ENCODE results near the gene LMO1.

LMO1 gene

GRCh38 chr11:8293171-8293570 lies 29.5 kb upstream of the LMO1 start:
- in situ Hi-C loops (cut with MboI; ENCODE audit: low sequenced_read_pairs) = no loop called here
- Histone ChIP-seq H3K9me3 (no peaks in the 10 kb centered on the region), H3K36me3 (replicated peaks) (no peaks in the 10 kb centered on the region), H3K4me1 (peaks cover 13% of the 10 kb centered on the region), H3K27me3 (ENCODE audit: low read depth) (no peaks in the 10 kb centered on the region), H3K4me3 (no peak overlapping the region)
- DNase-seq (ENCODE audit: low spot score in 2 of 2) = no peak

DNA sequence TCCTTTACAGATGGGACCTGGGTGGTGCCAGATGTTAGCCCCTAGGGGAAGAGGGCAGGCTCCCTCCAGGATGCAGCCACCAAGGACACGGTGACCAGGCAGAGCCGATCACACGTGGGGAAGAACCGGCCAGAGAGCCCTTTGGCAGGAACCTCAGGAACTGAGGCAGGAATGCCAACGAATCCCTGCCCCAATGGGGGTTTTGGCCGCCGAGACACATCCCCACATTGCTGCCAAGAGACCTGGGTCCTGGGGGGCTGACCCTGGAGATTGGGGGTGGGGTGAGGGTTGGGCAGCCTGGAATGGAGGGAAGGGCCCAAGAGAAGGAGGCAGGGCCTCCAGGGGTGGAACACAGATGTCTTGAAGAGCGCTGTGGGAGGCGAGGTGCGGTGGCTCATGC lies 28.7 kb upstream of the LMO1 start:
- Histone ChIP-seq H3K4me1 (peaks cover 13% of the 10 kb centered on the region), H3K27me3 (ENCODE audit: low read depth) (no peaks in the 10 kb centered on the region), H3K36me3 (replicated peaks) (no peaks in the 10 kb centered on the region), H3K9me3 (no peaks in the 10 kb centered on the region), H3K4me3 (no peak overlapping the region)
- DNase-seq (ENCODE audit: low spot score in 2 of 2) = no peak
- in situ Hi-C loops (cut with MboI; ENCODE audit: low sequenced_read_pairs) = no loop called here

- in situ Hi-C loops (cut with MboI; ENCODE audit: low sequenced_read_pairs) = no loop called here
- Histone ChIP-seq H3K4me1 (peaks cover 13% of the 10 kb centered on the region), H3K4me3 (no peak overlapping the region), H3K27me3 (ENCODE audit: low read depth) (no peaks in the 10 kb centered on the region), H3K9me3 (no peaks in the 10 kb centered on the region), H3K36me3 (replicated peaks) (no peaks in the 10 kb centered on the region)
- DNase-seq (ENCODE audit: low spot score in 2 of 2) = no peak
These were observed 28.0 kb upstream of the LMO1 start for GRCh38 chr11:8291421-8292350.

- Histone ChIP-seq H3K36me3 (replicated peaks) (no peaks in the 10 kb centered on the region), H3K4me1 (peaks cover 13% of the 10 kb centered on the region), H3K27me3 (ENCODE audit: low read depth) (no peaks in the 10 kb centered on the region), H3K4me3 (no peak overlapping the region), H3K9me3 (no peaks in the 10 kb centered on the region)
- in situ Hi-C loops (cut with MboI; ENCODE audit: low sequenced_read_pairs) = no loop called here
- DNase-seq (ENCODE audit: low spot score in 2 of 2) = no peak
These were observed 26.6 kb upstream of the LMO1 start for GRCh38 chr11:8290081-8290810.

GRCh38 chr11:8289492-8289918 lies 25.8 kb upstream of the LMO1 start:
- peak in 1 of 2 experiments; percentile 35 for DNase-seq (ENCODE audit: low spot score in 2 of 2)
- in situ Hi-C loops (cut with MboI; ENCODE audit: low sequenced_read_pairs) = no loop called here
- H3K36me3 ChIP-seq (replicated peaks) = no peaks in the 10 kb centered on the region

DNA sequence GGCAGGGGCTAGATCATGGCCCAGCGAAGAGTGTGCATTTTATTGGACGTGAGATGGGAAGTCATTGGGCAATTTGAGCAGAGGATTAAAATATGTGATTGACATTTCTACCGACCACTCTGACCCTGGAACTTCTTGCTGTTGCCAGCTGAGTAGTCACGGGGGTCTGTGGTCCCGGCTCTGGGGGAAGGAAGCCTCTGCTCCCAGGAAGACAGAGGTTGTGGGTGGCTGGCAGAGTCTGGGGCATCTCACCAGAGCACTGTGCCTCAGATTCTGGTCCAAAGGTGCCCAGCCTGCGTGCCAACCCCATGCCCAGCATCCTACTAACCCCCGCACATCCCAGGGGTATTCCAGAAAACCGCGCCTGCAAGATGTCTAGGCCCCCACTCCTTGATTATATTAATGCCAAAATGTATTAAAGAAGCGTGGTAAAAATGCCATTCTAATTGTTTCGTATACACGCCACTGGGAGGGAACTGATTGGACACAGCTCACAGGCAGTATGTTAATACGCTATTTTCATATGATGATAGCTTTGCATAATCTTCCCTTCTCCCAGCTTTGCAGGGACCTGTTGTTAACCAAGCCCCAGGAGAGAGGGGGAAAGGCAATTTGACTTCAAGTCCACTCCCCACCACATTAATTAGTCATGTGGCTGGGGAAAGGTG lies 25.3 kb upstream of the LMO1 start:
- in situ Hi-C loops (cut with MboI; ENCODE audit: low sequenced_read_pairs) = no loop called here
- Histone ChIP-seq H3K9me3 (no peaks in the 10 kb centered on the region), H3K27me3 (ENCODE audit: low read depth) (no peaks in the 10 kb centered on the region), H3K4me3 (no peak overlapping the region), H3K36me3 (replicated peaks) (no peaks in the 10 kb centered on the region), H3K4me1 (peaks cover 16% of the 10 kb centered on the region)
- peak in 1 of 2 experiments; percentile 16 for DNase-seq (ENCODE audit: low spot score in 2 of 2)

More at GRCh38 chr11:8289492-8289918, 25.8 kb upstream of the LMO1 start:
- Histone ChIP-seq H3K27me3 (ENCODE audit: low read depth) (no peaks in the 10 kb centered on the region), H3K4me1 (peaks cover 13% of the 10 kb centered on the region), H3K9me3 (no peaks in the 10 kb centered on the region), H3K4me3 (no peak overlapping the region)

GRCh38 chr11:8288166-8288772 lies 24.6 kb upstream of the LMO1 start:
- Histone ChIP-seq H3K4me1 (peaks cover 20% of the 10 kb centered on the region), H3K9me3 (no peaks in the 10 kb centered on the region), H3K36me3 (replicated peaks) (no peaks in the 10 kb centered on the region), H3K4me3 (no peak overlapping the region), H3K27me3 (ENCODE audit: low read depth) (no peaks in the 10 kb centered on the region)
- no peak for DNase-seq (ENCODE audit: low spot score in 2 of 2)
- in situ Hi-C loops (cut with MboI; ENCODE audit: low sequenced_read_pairs) = no loop called here

GRCh38 chr11:8287703-8288102 lies 24.0 kb upstream of the LMO1 start:
- DNase-seq (ENCODE audit: low spot score in 2 of 2) = no peak
- Histone ChIP-seq H3K27me3 (ENCODE audit: low read depth) (no peaks in the 10 kb centered on the region), H3K9me3 (no peaks in the 10 kb centered on the region), H3K4me3 (no peak overlapping the region), H3K36me3 (replicated peaks) (no peaks in the 10 kb centered on the region), H3K4me1 (peaks cover 24% of the 10 kb centered on the region)
- in situ Hi-C loops (cut with MboI; ENCODE audit: low sequenced_read_pairs) = no loop called here

GRCh38 chr11:8287297-8287696 lies 23.6 kb upstream of the LMO1 start:
- DNase-seq (ENCODE audit: low spot score in 2 of 2) = no peak
- H3K27me3 ChIP-seq (ENCODE audit: low read depth) = no peaks in the 10 kb centered on the region

DNA sequence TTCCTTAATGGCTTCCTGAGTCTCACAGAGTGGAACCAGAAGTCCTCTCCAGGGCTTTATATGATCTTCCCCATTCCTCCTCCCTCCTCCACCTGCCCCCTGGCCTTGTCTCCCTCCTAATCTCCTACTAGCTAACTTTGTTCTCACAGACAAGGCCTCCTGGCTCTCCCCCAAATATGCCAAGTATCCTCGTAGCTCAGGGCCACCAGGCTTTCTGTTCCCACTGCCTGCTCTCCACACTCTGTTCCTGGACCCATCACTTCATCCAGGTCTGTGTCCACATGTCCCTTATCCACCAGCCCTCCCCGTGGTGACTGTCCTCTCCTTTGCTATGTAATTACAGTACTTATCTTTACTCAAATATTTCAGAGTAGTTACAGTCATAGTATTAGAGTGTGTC lies 23.2 kb upstream of the LMO1 start:
- H3K4me1 ChIP-seq = peaks cover 31% of the 10 kb centered on the region
- in situ Hi-C loops (cut with MboI; ENCODE audit: low sequenced_read_pairs) = no loop called here
- no peak for DNase-seq (ENCODE audit: low spot score in 2 of 2)
- no peak overlapping the region for H3K4me3 ChIP-seq
- H3K9me3 ChIP-seq = no peaks in the 10 kb centered on the region
- H3K27me3 ChIP-seq (ENCODE audit: low read depth) = no peaks in the 10 kb centered on the region
- no peaks in the 10 kb centered on the region for H3K36me3 ChIP-seq (replicated peaks)

More at GRCh38 chr11:8287297-8287696, 23.6 kb upstream of the LMO1 start:
- H3K4me3 ChIP-seq = no peak overlapping the region
- peaks cover 28% of the 10 kb centered on the region for H3K4me1 ChIP-seq
- H3K36me3 ChIP-seq (replicated peaks) = no peaks in the 10 kb centered on the region
- in situ Hi-C loops (cut with MboI; ENCODE audit: low sequenced_read_pairs) = no loop called here
- no peaks in the 10 kb centered on the region for H3K9me3 ChIP-seq

DNA sequence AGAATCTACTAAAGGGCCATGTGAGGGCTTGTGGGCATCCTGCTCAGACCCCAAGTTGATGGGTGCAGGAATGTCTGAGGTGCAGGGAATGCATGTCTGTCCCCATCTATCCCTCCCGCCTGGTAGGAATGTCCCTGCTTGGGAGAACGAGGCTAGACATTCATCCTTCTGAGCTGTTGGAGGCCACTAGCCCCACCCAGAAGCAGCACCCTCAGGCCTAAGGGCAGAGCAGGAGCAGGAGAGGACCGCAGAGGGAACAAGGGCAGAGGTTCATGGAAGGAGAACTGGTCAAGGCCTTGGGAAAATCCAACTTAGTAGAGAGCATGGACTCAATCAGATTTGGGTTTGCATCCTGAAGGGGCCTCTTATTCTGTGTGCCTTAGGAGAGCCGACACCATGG lies 22.1 kb upstream of the LMO1 start:
- H3K9me3 ChIP-seq = no peaks in the 10 kb centered on the region
- peaks cover 31% of the 10 kb centered on the region for H3K4me1 ChIP-seq
- no peaks in the 10 kb centered on the region for H3K36me3 ChIP-seq (replicated peaks)
- H3K27me3 ChIP-seq (ENCODE audit: low read depth) = no peaks in the 10 kb centered on the region
- in situ Hi-C loops (cut with MboI; ENCODE audit: low sequenced_read_pairs) = no loop called here
- H3K4me3 ChIP-seq = no peak overlapping the region
- DNase-seq (ENCODE audit: low spot score in 2 of 2) = no peak

DNA sequence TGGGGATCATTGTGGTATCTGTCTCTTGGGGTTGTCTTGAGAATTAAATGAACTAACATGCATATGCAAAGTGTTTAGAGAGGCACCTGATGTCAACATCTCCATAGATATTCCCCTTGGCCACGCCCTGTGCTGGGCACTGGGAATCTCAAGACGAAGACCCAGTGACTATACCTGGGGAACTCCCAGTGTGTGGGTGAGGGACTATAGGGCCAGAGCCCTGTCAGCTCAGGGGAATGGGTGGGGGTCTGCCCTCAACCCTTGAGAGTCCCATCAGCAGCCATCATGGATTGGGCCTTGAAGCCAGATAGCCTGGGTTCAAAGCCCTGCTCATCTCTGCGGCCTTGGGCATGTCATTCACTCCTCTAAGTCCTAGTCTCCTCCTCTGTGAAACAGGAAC lies 21.6 kb upstream of the LMO1 start:
- Histone ChIP-seq H3K36me3 (replicated peaks) (no peaks in the 10 kb centered on the region), H3K9me3 (no peaks in the 10 kb centered on the region), H3K4me1 (peaks cover 34% of the 10 kb centered on the region), H3K27me3 (ENCODE audit: low read depth) (no peaks in the 10 kb centered on the region), H3K4me3 (no peak overlapping the region)
- in situ Hi-C loops (cut with MboI; ENCODE audit: low sequenced_read_pairs) = no loop called here
- no peak for DNase-seq (ENCODE audit: low spot score in 2 of 2)

GRCh38 chr11:8283465-8284230 lies 20.0 kb upstream of the LMO1 start:
- no peaks in the 10 kb centered on the region for H3K9me3 ChIP-seq
- no peaks in the 10 kb centered on the region for H3K36me3 ChIP-seq (replicated peaks)
- in situ Hi-C loops (cut with MboI; ENCODE audit: low sequenced_read_pairs) = no loop called here
- peaks cover 22% of the 10 kb centered on the region for H3K4me1 ChIP-seq
- DNase-seq (ENCODE audit: low spot score in 2 of 2) = peak; percentile 77 to 93
- no peak overlapping the region for H3K4me3 ChIP-seq
- no peaks in the 10 kb centered on the region for H3K27me3 ChIP-seq (ENCODE audit: low read depth)

All from HAP-1 (cell line).